Stomach (tissue), 4 donors: ENCODE measurements around the gene MEF2A.

ENCODE experiments used
- POLR2A ChIP-seq, 4 donors: fragments of 450-650 bp; IDR thresholded peaks; one replicate each; pipeline ENCODE4 v1.6.1; 2016; ENCODE audit warnings: antibody characterized with exemption in 4 of 4, control low read depth in 2 of 4, mild to moderate bottlenecking in 1 of 4, moderate library complexity in 1 of 4
- POLR2AphosphoS5 ChIP-seq, 3 donors: sonication (generic); formaldehyde crosslinking; IDR thresholded peaks; one replicate each; pipeline ENCODE4 v1.6.1; 2016; ENCODE audit warnings: antibody characterized with exemption in 3 of 3

DNA sequence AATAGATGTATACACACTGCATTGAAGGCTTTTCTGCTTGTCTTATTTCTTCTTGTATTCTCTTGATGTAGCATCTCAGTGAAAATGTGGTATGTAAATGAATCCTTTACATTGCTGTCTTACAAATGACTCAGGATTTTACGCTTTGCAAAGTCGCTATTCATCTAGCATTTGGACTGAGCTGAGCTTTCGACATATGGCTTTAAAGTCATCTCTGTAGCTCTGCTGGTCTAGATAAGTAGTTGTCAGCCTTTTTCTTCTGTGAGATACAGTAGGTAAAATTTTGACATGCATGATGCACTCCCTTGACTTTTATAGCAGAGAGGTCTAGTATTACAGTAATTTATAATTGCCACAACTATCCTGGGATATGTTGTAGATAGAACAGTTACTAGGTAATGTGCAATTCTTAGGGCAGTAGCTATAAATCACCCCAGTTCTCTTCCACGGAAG lies 16.8 kb downstream of the MEF2A start:
- no peak for TF ChIP-seq POLR2A (IDR thresholded peaks at IDR 0.05)
- no peak for TF ChIP-seq POLR2AphosphoS5 (IDR thresholded peaks at IDR 0.05)
